Mucosa of descending colon (tissue), 3 donors: ENCODE data around the gene PRSS16. TPM values are rescaled to one million over a fixed set of nuclear protein-coding genes. Genes with fewer than 3 reads are reported as not detected.

Experiments used
- ATAC-seq: fragments of 200-7000 bp; cut with Tn5 transposase; one replicate; pipeline ENCODE4 v1.9.1; 2020; ENCODE audit warnings: mild to moderate bottlenecking, moderate library complexity
- DNase-seq, 3 donors: peaks; one replicate each; pipeline ENCODE4 v3.0.0-alpha.2; 2020
- H3K36me3 ChIP-seq: fragments of 200-600 bp; one replicate; pipeline ENCODE4 v1.8.0; 2021; ENCODE audit warnings: low read depth, mild to moderate bottlenecking
- H3K4me1 ChIP-seq: fragments of 200-600 bp; one replicate; pipeline ENCODE4 v1.8.0; 2021; ENCODE audit warnings: low read depth, mild to moderate bottlenecking
- H3K4me3 ChIP-seq: fragments of 200-600 bp; one replicate; pipeline ENCODE4 v1.8.0; 2021; ENCODE audit warnings: mild to moderate bottlenecking
- H3K9me3 ChIP-seq: fragments of 200-600 bp; one replicate; pipeline ENCODE4 v1.8.0; 2021; ENCODE audit warnings: mild to moderate bottlenecking
- CTCF ChIP-seq: fragments of 200-600 bp; IDR thresholded peaks from one replicate; pipeline ENCODE4 v1.8.0; 2022; ENCODE audit warnings: antibody characterized with exemption, mild to moderate bottlenecking
- intact Hi-C, 2 donors: fragments of 100-400 bp; cut with DNase I in 1 of 2; cut with micrococcal nuclease in 1 of 2; formaldehyde crosslinking; loops; one replicate each; pipeline versions ENCODE4 v1.11.0 to v1.11.1; 2022; cut with DNase I, micrococcal nuclease
- total RNA-seq, 3 donors: library from RNA; stranded (reverse); fragmentation: NEBNext Ultra II Directional in 2 of 3; extraction: Animal tissue kit (Norgen Biotek cat#: 25700) in 2 of 3; gene quantifications; one replicate each; pipeline versions ENCODE4 v1.2.1 to v1.2.4, GENCODE V29; 2021 to 2023
- donor health status: DM: no; HTN: no; CAD: no; lungs with moderate emphysema.
- donor health status: DM: no; HTN: no; CAD: no.
- donor health status: DM: no; HTN: yes; CAD: no.

Gene PRSS16
- total RNA-seq, 3 donors from 2014 or later, result 13.0 to 32.1 (median 22.4) TPM

DNA sequence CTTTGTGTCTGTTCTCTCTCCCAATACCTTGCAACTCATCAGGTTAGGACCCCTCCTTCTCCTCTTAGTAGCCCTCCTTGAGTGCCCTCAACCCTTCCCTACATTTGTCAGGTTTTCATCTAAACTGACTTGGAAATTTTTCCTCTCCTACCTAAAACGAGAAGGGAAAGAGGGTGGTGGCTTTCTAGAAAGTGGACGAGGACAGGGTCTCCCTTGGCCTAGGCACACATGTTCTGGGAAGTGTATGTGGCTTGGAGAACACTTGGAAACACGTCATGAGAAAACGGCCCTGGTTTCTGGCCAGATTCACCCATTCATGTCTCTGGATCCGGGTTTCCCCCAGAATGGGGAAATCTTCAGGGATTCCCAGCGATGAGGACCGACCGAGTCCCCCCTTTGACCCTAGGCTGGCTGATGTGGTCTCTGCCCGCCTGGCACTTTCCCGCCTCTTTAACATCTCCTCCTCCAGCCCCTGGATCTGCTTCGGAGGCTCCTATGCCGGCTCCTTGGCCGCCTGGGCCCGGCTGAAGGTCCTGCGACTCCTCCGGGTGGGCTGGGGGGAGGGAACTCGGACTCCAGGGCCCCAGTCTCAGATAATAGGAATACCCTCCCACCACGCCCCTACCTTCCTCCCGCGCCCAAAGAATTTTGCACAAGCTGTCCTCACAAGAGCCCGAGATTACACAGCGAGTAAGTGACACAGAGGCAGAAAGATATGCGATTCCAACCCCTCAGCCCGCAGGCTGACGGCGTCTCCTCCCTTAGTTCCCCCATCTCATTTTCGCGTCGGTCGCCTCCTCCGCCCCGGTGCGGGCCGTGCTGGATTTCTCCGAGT, 3.0 kb downstream of the PRSS16 start:
- intact Hi-C loops, result no loop called here
- Histone ChIP-seq H3K4me3 (peak overlapping the region; percentile 38), H3K36me3 (no peaks in the 10 kb centered on the region), H3K4me1 (peaks cover 7% of the 10 kb centered on the region), H3K9me3 (no peaks in the 10 kb centered on the region)
- no peak for TF ChIP-seq CTCF
- ATAC-seq (no peak), DNase-seq (peak in 2 of 3 donors; percentile 26 to 57)

- H3K4me3 ChIP-seq, result peak overlapping the region; percentile 38
- H3K9me3 ChIP-seq, result no peaks in the 10 kb centered on the region
- no peak for TF ChIP-seq CTCF
- peaks cover 7% of the 10 kb centered on the region for H3K4me1 ChIP-seq
- DNase-seq, result peak; percentile 94 to 96 (median 96)
- ATAC-seq, result peak; percentile 94
- intact Hi-C loops, result no loop called here
- H3K36me3 ChIP-seq, result no peaks in the 10 kb centered on the region
Observed at GRCh38 chr6:27251112-27251605, 3.7 kb downstream of the PRSS16 start.

GRCh38 chr6:27251606-27252251, 4.2 kb downstream of the PRSS16 start:
- ATAC-seq (peak; percentile 95), DNase-seq (peak; percentile 90 to 94 (median 94))
- H3K4me3 ChIP-seq, result peak overlapping the region; percentile 38
- peaks cover 7% of the 10 kb centered on the region for H3K4me1 ChIP-seq
- intact Hi-C loops, result no loop called here
- no peaks in the 10 kb centered on the region for H3K9me3 ChIP-seq
- no peaks in the 10 kb centered on the region for H3K36me3 ChIP-seq
- TF ChIP-seq CTCF, result peak; percentile 30

GRCh38 chr6:27254566-27254965, 7.1 kb downstream of the PRSS16 start:
- Histone ChIP-seq H3K9me3 (no peaks in the 10 kb centered on the region), H3K4me3 (no peak overlapping the region), H3K36me3 (no peaks in the 10 kb centered on the region), H3K4me1 (peaks cover 7% of the 10 kb centered on the region)
- ATAC-seq, result no peak
- no peak for TF ChIP-seq CTCF
- no peak for DNase-seq
- intact Hi-C loops, result no loop called here

GRCh38 chr6:27255866-27256265, 8.4 kb downstream of the PRSS16 start:
- no peaks in the 10 kb centered on the region for H3K9me3 ChIP-seq
- TF ChIP-seq CTCF, result no peak
- intact Hi-C loops, result no loop called here

More at GRCh38 chr6:27255866-27256265, 8.4 kb downstream of the PRSS16 start:
- ATAC-seq (no peak), DNase-seq (no peak)
- no peak overlapping the region for H3K4me3 ChIP-seq
- H3K36me3 ChIP-seq, result no peaks in the 10 kb centered on the region
- H3K4me1 ChIP-seq, result peaks cover 7% of the 10 kb centered on the region
